ENCODE data around the gene ZFAND3.

DNA sequence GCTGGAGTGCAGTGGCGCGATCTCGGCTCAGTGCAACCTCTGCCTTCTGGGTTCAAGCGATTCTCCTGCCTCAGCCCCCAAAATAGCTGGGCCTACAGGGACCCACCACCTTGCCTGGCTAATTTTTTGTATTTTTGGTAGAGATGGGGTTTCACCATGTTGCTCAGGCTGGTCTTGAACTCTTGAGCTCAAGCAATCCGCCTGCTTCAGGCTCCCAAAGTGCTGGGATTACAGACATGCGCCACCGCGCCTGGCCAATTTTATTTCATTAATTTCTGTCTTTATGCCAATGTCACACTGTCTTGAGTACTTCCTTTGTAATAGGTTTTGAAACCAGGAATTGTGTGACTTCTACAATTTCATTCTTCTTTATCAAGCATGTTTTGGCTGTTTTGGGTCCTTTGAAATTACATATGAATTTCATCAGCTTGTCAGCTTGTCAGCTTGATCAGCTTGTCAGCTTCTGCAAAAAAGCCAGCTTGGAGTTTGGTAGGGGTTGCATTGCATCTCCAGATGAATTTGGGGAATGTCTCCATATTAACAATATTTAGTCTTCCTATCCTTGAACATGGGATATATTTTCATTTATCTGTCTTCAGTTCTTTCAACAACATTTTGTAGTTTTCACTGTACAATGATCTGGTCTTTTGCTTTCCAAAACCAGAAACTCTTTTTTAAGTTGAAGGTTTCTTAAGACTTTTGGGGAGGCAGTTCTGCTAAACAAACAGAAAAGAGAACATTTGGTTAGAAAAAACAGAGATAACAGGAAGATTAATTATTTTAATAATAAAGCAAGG, 20.8 kb downstream of the ZFAND3 start:
- TF ChIP-seq, protein P1, sequence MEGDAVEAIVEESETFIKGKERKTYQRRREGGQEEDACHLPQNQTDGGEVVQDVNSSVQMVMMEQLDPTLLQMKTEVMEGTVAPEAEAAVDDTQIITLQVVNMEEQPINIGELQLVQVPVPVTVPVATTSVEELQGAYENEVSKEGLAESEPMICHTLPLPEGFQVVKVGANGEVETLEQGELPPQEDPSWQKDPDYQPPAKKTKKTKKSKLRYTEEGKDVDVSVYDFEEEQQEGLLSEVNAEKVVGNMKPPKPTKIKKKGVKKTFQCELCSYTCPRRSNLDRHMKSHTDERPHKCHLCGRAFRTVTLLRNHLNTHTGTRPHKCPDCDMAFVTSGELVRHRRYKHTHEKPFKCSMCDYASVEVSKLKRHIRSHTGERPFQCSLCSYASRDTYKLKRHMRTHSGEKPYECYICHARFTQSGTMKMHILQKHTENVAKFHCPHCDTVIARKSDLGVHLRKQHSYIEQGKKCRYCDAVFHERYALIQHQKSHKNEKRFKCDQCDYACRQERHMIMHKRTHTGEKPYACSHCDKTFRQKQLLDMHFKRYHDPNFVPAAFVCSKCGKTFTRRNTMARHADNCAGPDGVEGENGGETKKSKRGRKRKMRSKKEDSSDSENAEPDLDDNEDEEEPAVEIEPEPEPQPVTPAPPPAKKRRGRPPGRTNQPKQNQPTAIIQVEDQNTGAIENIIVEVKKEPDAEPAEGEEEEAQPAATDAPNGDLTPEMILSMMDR (conservative IDR thresholded peaks at IDR 0.05; ENCODE audit: low read depth, low read length): no peak
- no peak for TF ChIP-seq EZH2 (IDR thresholded peaks at IDR 0.05; ENCODE audit: low read length, unreplicated experiment)

All from PC-3 (cell line).